OCI-LY7 (cell line): Measurements from ENCODE around the gene KSR1.

Experiments
- CTCF ChIP-seq: fragments of 200-600 bp; sonication (generic); conservative IDR thresholded peaks from 2 replicates; pipeline ENCODE4 v1.5.1; 2014; ENCODE audit warnings: mild to moderate bottlenecking, antibody characterized with exemption, low read length, moderate library complexity, mixed read lengths
- EZH2phosphoT487 ChIP-seq: fragments of 200-600 bp; sonication (generic); IDR thresholded peaks from 2 replicates; pipeline ENCODE4 v1.6.1; 2018; ENCODE audit warnings: low read depth, borderline replicate concordance, mild to moderate bottlenecking, mixed run types, antibody characterized with exemption, low read length, moderate library complexity, mixed read lengths

- TF ChIP-seq CTCF (no peak), EZH2phosphoT487 (no peak)
Measured at GRCh38 chr17:27457731-27458523, 1.7 kb downstream of the KSR1 start.
